ENCODE data around the gene TCF7L2.

The TCF7L2 gene

DNA sequence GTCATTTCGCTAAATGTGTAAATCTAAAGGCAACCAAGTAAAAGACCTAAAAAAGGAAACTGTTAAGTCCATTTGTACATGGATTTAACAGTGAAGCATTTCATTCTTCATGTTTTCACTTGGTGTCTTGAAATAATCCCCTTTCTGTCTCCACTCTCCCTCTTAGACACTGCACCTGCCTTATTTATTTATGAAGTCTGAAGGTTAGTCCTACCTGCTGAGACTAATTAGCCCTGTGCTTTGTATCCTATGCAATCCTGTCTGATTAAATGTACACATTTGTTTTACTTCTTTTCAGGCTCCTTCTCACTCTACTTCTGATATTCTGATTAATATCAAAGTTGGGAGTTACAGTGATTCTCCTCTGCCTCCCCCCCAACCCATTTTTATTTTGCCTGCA is 1.9 kb upstream of the TCF7L2 start:
- ATAC-seq (no peak), DNase-seq (no peak)

GRCh38 chr10:112949143-112949823 is 764 bp upstream of the TCF7L2 start:
- ATAC-seq = no peak

DNA sequence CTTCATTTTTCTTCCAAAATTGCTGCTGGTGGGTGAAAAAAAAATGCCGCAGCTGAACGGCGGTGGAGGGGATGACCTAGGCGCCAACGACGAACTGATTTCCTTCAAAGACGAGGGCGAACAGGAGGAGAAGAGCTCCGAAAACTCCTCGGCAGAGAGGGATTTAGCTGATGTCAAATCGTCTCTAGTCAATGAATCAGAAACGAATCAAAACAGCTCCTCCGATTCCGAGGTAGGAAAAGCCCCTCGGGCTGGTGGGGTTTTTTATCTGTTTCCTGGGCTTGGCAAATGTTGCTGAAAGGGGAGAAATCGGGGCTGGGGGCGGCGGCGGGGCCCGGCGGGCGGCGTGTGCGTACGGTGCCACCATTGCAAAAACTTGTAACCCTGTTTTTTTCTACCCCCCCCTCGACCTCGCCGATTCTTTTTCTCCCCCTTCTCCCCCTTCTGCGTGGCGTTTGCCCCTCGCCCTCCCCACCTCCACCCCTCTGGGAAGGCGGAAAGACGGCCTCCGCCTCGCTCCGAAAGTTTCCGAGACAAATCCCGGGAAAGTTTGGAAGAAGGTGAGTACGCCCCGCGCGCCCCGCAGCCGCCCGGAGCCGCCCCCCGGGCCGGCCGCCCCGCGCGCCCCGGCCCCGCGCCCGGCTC is 789 bp downstream of the TCF7L2 start:
- peak; percentile 39 for DNase-seq
- ATAC-seq = no peak

More at GRCh38 chr10:112949143-112949823, 764 bp upstream of the TCF7L2 start:
- no peak for DNase-seq

DNA sequence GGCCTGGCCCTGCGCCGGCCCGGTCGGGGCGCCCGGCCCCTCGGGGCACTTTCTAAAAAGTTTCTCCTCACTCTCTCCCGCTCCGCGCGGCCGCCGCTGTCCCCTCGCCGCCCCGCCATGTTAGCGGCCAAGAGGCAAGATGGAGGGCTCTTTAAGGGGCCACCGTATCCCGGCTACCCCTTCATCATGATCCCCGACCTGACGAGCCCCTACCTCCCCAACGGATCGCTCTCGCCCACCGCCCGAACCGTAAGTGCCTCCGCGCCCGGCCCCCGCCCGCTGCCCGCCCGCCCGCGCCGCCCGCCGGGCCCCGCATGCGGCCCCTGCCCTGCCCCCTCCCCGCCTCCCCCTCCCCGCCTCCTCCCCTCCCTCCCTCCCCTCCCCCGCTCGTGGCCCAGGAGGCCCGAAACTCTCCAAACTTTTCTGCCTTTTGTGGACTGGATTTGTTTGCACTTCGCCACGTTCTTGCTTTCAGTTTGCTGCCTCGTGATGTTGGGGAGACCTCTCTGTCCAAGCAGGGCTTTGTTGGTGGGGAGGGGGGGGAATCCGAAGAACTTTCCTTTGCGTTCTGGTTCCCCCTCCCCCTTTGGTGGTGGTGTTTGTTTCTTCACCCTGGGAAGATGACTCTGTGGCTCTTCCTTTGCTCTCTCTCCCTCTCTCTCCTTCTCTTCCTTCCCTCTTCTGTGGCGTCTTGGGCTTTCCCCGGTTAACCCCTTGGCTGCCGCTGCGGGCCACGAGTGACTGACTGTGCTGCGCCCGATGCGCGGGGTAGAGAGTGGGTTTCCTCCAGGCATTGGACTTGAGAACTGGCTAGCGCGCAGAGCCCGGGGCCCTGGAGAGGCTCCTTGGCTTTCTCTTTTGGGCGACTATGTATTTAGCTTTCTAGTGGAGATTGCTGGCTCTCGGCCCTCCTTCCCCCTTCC is 1.6 kb downstream of the TCF7L2 start:
- ATAC-seq (peak; percentile 72), DNase-seq (peak; percentile 60)

GRCh38 chr10:112952282-112953173 is 2.5 kb downstream of the TCF7L2 start:
- ATAC-seq = no peak

DNA sequence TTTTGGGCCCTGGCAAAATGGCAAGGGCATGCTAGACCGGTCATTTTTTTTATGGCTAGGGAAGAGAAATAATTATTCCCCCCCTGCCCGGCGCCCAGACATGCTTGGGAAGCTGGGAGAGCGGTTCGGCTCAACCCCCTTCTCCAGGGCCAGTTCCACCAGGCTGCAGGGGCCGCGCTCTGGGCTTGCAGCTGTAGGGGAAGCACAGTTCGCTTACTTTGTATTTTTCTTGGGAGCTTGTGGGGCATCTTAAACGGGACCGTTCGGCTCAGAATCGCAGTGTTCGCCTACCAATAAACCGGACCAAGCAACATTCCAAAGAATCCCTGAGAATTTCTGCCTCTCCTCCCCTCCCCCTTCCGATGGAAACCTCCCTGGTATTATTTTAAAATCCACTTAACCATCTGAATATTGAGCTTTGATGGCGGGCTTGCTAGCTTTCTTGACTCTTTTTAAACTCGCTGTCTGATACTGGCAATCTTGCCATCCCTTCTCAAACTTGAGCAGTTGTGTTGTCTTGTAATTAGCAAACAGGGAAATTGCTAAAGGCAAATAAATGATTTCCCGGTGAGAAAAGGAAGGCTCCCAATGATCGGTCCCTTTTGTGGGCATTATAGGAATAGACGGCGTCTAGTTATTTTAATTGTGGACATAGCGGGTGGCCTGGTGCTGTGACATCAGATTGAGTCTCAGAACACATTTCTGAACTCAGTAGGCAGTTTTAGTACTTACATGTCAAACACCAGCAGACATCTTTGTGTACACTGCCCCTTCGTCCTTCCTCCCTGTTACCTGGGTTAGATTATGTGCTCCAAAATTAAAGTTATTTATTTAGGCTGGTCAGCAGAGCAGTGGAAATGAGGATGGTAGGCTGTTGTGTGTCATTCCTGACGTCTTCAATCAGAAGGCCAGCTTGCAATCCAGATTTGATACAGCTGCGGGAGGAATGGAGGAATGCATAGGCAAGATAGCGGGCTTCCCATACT is 3.4 kb downstream of the TCF7L2 start:
- DNase-seq (no peak), ATAC-seq (no peak)

More at GRCh38 chr10:112952282-112953173, 2.5 kb downstream of the TCF7L2 start:
- DNase-seq = peak; percentile 11

DNA sequence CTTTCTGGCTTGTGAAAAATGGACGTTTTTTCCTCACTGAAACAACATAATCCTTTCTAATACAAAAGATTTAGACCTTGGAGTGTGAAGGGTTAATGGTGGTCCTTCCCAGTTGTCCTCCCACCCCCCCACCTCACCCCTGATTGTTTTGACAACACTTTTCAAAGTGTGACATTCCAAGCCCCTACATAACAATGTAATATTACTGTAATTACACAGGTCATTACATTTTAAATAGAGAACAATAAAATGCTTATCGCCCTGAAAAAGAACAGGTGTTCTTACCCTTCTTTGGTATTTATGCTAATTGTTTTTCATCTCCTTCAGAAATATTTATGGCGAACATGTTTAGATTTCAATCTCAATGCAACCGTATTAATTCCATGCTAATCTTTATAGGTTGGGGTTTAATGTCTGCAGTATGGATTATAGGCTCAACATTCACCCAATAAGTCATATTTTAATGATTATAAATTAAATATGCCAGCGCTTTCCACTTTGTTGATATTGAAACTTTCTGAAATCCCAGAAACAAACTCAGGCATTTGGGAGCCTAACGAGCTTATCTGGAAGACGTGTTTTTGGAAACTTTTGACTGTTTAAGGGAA is 5.0 kb downstream of the TCF7L2 start:
- DNase-seq (no peak), ATAC-seq (no peak)

GRCh38 chr10:112955582-112956421 is 5.8 kb downstream of the TCF7L2 start:
- DNase-seq (no peak), ATAC-seq (no peak)

GRCh38 chr10:112956631-112957350 is 6.7 kb downstream of the TCF7L2 start:
- DNase-seq (no peak), ATAC-seq (no peak)

DNA sequence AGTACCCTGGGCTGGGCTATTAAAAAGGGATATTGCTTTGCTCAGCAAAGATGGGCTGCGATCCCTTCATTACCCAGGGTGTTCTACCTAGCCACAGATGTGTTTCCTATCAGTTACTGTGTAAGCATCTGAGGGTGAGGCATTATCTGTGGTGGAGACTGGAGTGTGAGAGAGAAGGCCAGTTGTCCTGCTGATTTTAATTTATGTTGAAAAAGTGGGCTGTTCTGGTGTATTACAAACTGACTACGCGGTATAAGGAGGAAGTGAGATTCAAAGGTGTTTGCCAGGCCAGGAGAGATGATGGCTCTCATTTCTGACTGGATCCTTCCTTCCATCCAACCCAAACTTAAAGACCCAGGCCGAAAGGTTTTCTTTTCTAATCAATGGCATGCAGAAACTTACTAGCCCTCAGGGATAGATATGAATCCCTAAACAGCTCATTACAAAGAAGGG is 7.6 kb downstream of the TCF7L2 start:
- DNase-seq (no peak), ATAC-seq (no peak)

GRCh38 chr10:112958275-112958995 is 8.4 kb downstream of the TCF7L2 start:
- ATAC-seq (no peak), DNase-seq (no peak)

- no peak for DNase-seq
- ATAC-seq = peak; percentile 32
Measured at GRCh38 chr10:112959207-112959838, 9.3 kb downstream of the TCF7L2 start.

DNA sequence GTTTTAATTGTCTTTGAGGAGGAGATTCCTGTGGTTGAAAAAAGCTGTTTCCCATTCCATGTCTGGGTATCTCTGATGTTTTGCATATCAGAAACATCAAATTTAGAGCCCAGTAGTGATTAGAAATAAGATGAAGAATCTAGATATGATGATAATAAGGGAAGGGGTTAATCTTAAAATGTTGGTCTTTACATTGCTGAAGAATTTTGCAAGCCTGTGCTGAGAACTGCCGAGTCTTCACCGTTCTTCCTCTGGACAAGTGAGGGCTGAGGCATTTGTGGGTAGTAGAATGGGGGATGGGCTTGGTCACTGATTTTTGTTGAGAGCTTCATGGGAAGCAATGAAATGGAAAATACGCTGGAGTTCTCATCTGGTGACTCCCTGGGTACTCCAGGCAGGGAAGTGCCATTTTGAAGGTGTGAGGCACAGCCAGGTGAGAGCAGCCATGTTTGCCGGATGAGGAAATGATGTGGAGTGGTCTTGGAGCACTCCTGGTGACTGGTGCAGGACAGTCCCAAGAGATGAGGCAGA is 10.2 kb downstream of the TCF7L2 start:
- ATAC-seq = no peak

GRCh38 chr10:112961609-112962008 is 11.6 kb downstream of the TCF7L2 start:
- DNase-seq (no peak), ATAC-seq (no peak)

More for the DNA sequence above, 10.2 kb downstream of the TCF7L2 start:
- no peak for DNase-seq

DNA sequence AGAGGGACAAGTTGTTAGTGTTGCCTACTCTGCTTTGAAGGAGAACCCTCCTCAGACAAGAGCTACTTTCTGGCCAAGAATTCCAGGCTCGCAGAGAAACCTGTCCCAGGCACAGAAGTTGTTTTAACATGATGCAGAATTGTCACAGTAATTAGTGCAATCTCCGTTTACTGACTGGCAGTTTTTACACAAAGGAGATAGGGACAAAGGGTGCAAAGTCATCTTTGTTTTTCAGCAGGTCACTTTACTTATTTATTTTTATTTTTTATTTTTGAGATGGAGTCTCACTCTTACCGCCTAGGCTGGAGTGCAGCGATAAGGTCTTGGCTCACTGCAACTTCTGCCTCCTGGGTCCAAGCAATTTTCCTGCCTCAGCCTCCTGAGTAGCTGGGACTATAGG is 12.3 kb downstream of the TCF7L2 start:
- DNase-seq (no peak), ATAC-seq (no peak)

DNA sequence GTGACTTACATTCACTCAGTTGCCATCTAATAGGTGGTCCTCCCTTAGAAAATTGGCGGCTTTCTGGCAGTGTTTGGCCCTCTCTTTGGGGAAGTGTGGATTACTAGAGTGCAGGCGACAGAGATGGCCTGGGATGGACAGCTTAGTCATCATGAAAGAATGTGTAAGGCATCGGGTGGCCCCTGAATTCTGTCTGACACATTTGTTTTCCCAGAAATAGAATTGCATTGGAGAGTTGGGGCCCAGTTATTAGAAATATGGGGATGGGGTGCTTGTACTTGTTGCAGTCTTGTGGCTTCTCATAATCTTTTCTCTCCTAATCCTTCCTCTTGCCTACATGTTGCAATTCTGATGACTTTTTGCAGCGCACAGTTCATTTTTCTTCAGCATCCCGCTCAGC is 13.8 kb downstream of the TCF7L2 start:
- ATAC-seq = no peak

DNA sequence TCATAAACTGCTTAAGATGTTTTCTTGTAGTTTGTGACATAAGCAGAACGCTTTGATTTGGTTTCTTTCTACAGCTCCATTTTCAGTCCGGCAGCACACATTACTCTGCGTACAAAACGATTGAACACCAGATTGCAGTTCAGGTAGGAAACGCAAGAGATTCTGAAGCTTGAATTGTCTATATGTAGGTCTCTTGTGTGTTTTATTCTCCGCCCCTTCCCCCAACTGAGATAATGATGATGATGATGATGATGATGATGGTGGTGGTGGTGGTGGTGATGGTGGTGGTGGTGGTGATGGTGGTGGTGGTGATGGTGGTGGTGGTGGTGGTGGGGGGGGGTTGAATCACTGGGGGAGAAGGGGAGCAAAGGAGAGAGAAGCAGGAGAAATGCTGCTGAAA is 14.4 kb downstream of the TCF7L2 start:
- ATAC-seq (no peak), DNase-seq (no peak)

More for the DNA sequence above, 13.8 kb downstream of the TCF7L2 start:
- DNase-seq = no peak

Measured in stimulated activated naive CD8-positive, alpha-beta T cell treated with anti-CD3 and anti-CD28 coated beads, Interleukin-15, Interleukin-2, amounts not matched to agents 100 U/mL and 50 U/mL, for 24 hours (primary cell).